ENCODE data around the gene AFAP1L2.

Gene AFAP1L2

DNA sequence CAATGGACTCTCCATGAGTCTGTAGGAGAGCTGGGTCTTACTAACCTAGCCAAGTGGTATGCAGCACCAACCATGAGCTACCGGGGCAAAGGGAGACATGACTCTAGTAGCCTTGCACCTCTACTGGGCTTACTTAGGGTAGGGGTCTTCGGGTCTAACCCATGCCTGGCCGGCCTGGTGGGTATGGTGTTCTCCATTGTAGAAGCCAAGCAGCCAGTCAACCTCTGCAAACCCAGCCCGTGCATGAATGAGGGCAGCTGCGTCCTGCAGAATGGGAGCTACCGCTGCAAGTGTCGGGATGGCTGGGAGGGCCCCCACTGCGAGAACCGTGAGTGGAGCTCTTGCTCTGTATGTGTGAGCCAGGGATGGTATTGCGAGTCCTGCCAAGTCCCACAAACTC is 114.3 kb downstream of the AFAP1L2 start:
- DNase-seq (ENCODE audit: low read depth): no peak

DNA sequence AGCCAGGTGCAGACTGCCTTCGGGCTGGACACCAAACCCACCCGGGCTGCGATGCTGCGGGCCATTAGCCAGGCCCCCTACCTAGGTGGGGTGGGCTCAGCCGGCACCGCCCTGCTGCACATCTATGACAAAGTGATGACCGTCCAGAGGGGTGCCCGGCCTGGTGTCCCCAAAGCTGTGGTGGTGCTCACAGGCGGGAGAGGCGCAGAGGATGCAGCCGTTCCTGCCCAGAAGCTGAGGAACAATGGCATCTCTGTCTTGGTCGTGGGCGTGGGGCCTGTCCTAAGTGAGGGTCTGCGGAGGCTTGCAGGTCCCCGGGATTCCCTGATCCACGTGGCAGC is 115.2 kb downstream of the AFAP1L2 start:
- no peak for DNase-seq (ENCODE audit: low read depth)

- no peak for DNase-seq (ENCODE audit: low read depth)
Measured at GRCh38 chr10:114288424-114289095, 115.7 kb downstream of the AFAP1L2 start.

GRCh38 chr10:114286921-114287320 is 117.4 kb downstream of the AFAP1L2 start:
- DNase-seq (ENCODE audit: low read depth): no peak

GRCh38 chr10:114285961-114286441 is 118.3 kb downstream of the AFAP1L2 start:
- no peak for DNase-seq (ENCODE audit: low read depth)

- no peak for DNase-seq (ENCODE audit: low read depth)
Measured at GRCh38 chr10:114284346-114285071, 119.8 kb downstream of the AFAP1L2 start.

- no peak for DNase-seq (ENCODE audit: low read depth)
Measured at GRCh38 chr10:114283535-114284234, 120.6 kb downstream of the AFAP1L2 start.

GRCh38 chr10:114283091-114283490 is 121.2 kb downstream of the AFAP1L2 start:
- no peak for DNase-seq (ENCODE audit: low read depth)

GRCh38 chr10:114282526-114282925 is 121.8 kb downstream of the AFAP1L2 start:
- DNase-seq (ENCODE audit: low read depth): no peak

- DNase-seq (ENCODE audit: low read depth): no peak
Measured at GRCh38 chr10:114281461-114281860, 122.8 kb downstream of the AFAP1L2 start.

DNA sequence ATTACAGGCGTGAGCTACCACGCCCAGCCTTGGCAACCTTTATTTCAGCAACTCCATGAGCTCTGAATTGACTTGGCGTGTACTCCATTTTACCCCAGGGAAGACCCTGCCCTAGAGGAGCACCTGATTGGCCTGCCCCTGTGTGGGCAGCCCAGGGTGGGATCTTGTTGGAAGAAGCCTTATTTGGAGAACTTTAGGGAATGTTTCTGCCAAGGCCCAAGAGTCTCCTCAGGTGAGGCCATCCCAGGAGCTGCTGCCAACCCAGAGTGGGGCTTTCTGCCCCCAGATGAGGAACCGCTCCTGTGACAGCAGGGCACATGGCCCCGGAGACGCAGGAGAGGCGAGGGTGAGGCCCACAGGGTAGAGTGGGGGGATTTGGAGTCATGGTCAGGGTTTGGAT is 123.3 kb downstream of the AFAP1L2 start:
- DNase-seq (ENCODE audit: low read depth): no peak

DNA sequence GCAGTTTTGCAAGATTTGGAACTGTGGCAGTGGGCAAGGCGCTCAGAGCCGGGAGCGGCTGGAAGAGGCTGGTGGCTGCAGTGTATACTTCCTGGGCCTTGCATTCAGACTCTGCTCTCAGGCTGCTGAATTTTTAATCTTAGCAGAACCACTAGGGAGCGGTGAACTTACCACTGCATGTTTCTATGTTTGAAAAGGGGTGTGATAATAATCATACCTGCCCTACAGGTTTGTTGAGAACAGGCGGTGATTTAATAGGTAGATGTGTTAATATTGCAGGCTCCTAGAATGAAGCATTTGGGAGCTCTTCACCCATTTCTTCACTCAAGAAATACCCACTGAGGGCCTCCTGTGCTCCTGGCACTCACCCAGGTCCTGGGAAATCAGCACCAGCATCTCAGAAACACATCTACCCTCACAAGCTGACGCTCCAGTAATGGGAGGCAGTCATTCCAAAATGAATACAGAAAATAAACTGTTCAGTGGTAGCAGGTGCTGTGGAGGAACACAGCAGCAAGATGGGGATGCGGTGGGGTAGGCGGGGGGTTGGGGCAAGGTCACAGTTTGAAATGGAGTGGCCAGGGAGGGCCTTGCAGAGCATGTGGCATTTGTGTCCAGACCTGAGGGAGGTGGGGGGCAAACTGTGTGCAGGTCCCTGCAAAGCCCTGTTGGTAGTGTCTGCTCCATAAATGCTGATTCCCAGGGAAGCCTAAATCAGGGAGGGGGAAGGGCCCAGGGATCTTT is 124.2 kb downstream of the AFAP1L2 start:
- no peak for DNase-seq (ENCODE audit: low read depth)

DNA sequence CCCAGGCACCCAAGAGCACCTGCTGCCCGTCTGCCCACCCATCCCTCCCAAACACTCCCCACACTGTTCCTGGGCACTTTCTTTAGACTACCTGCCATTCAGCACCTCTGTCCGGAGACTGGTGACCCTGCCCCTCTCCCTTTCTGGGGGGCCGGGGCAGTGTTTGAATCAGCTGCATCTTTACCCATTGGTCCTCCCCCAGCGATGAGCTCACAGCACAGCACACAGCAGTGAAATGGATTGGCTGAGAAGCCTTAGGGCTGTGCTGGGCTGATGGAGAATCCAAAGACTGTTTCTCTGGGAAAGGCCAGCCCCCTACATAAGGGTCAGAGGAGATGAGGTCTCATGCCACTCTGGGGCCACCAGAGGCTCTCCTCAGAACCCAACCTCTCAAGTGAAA is 125.0 kb downstream of the AFAP1L2 start:
- DNase-seq (ENCODE audit: low read depth): no peak

DNA sequence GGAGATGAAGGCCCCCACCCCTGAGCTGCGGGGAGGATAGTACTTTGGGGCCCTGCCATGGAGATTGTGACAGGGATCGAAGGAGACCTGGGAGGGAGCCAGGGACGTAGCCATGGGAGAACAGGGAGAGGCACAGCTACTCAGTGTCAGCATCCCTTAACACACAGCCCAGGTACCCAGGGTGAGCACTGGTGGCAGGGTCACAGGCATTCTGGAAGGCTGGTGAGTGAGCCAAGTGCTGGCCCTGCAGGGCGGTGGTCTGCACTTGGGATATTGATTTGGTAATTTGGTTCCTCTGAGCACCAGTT is 125.5 kb downstream of the AFAP1L2 start:
- no peak for DNase-seq (ENCODE audit: low read depth)

GRCh38 chr10:114278140-114278883 is 126.0 kb downstream of the AFAP1L2 start:
- DNase-seq (ENCODE audit: low read depth): no peak

DNA sequence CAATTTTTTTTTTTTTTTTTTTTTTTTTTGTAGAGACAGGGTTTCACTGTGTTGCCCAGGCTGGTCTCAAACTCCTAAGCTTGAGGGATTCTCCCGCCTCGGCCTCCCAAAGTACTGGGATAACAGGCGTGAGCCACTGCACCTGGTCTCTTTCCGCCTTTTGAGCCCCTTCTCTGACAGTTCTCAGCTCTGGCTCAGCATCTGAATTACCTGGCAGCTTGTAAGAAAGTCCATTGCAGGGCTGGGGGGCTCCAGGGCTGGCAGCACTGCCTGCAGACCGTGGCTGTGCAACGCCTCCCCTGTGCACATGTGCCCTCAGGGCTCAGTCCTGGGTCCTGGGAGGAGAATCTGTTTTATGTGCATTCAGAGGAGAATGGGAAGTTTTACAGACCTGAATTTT is 127.6 kb downstream of the AFAP1L2 start:
- no peak for DNase-seq (ENCODE audit: low read depth)

DNA sequence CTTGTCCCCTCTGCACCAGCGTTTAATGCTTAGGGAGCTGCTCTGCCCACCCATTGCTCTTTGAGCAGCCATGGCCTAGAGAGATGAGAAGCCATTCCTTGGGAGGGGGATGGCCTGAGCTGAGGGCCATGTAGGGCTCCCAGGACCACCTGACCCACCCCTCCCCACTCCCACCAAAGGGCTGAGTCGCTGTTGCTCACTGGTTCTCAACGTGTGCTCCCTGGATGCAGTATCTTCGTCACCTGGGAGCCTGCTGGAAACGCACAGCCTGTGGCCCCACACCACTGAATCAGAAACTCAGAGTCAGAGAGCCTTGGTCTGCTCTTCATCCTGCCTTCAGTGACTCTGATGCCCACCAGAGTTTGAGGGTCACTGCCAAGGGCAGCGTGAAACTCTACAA is 128.2 kb downstream of the AFAP1L2 start:
- no peak for DNase-seq (ENCODE audit: low read depth)

DNA sequence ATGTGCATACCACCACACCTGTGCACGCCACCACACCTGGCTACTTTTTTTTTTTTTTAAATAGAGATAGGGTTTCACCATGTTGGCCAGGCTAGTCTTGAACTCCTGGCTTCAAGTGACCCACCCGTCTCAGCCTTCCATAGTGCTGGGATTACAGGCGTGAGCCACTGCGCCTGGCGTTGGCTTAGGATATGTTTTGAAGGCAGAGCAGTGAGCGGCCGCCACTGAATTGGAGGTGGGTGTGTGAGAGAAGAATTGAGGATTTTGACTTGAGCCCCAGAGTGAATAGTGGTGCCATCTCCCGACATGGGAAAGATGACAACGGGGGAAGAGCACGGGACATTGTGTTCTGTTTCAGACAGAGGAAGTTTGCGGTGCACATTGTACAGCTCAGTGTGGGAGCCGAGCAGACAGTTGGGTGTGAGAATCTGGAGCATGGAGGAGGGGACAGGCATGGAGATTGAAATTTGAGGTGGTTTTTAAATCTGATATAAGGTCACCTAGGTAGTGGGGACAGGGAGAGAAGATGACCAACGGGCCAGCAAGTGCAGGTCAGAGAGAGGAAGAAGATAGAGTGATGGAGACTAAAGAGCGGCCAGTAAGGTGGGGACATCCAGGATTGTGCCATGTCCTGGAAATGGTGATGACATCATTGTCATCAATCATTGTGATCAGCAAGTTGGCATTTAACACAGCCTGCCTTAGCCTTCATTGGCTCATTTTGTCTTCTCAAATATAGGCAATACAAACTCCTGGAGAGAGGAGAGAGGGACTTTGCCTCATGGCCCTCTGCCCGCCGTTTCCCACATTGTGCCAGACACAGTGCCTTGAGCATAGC is 129.5 kb downstream of the AFAP1L2 start:
- no peak for DNase-seq (ENCODE audit: low read depth)

DNA sequence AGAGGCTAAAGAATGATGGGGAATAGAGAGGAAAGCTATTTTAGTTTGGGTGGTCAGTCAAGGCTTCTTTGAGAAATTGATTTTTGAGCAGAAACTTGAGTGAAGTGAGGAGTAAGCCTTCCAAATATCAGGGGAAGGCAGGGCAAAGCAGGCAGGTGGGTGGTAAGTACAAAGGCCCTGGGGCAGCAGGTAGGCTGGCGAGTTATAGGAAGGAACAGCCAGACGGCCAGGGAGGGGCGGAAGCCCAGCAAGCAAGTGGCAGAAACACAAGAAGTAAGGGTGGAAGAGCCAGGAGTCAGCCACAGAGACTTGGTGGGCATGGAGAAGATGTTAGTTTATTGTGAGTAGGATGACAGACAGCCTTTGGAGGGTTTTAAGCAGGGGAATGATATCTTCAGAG is 130.4 kb downstream of the AFAP1L2 start:
- no peak for DNase-seq (ENCODE audit: low read depth)

GRCh38 chr10:114272696-114273095 is 131.6 kb downstream of the AFAP1L2 start:
- DNase-seq (ENCODE audit: low read depth): no peak

DNA sequence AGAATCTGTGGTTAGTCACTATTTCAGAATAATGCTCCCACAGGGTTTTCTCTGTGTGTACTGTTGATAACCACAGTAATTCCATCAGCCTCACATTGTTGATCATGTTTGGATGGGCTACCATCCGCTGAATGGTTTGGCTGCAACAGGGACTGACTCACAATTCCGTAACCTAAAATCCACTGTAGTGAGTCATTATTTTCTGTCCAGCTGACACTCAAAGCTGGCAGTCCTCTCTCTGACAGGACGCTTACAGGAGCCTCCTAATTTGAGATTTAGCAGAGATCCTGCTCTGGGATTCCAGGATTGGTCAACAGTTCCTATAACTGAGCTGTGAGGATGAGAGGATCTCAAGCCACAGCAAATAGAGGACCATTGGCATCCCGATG is 132.5 kb downstream of the AFAP1L2 start:
- DNase-seq (ENCODE audit: low read depth): peak; percentile 81

Measured in fibroblast of gingiva (primary cell).